ENCODE measurements around the gene RNF2.

Gene RNF2

DNA sequence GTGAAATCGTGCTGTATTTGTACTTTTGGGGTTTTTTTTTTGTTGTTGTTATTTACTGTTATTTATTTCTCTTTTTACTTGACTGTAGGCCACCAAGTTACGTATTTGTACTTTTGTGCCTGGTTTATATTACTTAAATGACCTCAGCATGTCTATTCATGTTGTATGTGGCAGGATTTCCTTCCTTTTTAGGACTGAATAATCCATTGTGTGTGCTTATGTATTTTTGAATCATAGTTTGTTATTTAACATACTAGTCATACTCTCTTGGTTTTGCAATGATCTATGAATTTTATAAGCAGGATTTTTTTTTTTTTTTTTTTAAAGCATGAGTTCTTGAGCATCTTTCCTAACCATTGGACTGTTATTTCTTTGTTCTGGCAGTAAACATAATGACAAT, 51.2 kb downstream of the RNF2 start:
- no peak for DNase-seq (ENCODE audit: low spot score)

DNA sequence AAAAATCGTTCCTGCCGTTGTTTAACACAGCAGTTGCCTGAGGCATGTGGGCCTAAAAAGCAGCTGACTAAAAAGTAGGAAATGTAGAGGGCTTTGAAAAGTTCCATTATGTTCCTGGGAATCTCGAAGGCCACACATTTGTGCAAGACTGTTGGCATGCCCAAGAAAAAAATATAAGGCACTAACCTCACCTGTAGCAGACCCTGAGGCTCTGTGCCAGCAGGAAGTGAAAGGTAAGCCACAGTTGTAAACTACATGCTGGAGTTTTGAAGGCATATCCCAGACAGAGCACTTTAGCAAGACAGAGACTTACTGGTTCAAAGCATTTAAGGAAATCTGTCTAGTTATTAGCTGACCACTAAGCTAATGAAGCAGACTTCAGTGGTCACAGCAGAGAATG, 58.7 kb downstream of the RNF2 start:
- DNase-seq (ENCODE audit: low spot score): no peak

DNA sequence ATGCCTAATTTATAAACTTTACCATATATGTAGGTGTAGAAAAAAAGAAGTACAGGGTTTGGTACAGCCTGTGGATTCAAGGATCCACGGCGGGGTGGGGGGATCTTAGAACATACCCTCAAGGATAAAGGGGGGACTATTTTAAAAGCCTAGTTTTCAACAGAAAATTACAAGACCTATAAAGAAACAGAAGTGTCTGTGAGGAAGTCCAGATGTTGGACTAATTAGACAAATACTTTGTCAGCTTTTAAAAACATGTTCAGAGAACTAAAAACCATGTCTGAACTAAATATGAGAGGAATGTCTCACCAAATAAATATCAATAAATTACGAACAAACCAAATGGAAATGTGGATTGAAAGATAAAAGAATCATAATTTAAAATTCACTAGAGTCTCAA, 59.8 kb downstream of the RNF2 start:
- no peak for DNase-seq (ENCODE audit: low spot score)

DNA sequence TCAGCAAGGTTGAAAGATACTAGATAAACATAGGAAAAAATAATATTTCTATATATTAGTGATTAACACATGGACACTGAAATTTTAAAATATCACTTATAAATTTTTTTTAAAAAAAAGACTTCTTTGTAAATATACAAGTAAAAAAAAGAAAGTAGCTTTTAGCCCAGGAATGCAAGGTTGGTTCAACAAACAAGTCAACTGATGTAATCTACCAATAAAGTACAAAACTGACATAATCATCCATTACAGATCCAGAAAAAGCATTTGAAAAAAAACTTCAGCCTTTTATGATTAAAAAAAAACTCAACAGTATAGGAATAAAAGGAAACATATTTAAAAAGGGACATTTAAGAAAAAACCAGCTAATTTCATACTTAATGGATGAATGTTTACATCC, 63.0 kb downstream of the RNF2 start:
- DNase-seq (ENCODE audit: low spot score): no peak

DNA sequence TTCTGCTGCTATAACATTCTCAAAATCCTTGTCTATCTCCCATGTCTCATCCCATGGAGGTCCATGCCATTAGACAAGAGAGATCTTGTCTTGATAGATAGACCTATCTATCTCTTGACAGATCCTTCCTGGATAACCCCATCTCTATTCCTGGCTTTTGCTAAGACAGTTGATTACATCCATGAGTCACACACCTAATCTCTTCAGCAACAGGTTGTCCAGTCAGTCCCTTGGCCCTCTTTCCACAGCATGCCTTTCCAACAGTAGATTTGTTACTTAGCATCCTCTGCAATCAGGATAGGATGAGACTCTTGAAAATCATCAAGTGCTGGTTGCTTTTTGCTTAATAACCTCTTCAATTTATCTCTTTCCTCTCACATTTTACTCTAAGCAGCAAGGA, 64.8 kb downstream of the RNF2 start:
- no peak for DNase-seq (ENCODE audit: low spot score)

DNA sequence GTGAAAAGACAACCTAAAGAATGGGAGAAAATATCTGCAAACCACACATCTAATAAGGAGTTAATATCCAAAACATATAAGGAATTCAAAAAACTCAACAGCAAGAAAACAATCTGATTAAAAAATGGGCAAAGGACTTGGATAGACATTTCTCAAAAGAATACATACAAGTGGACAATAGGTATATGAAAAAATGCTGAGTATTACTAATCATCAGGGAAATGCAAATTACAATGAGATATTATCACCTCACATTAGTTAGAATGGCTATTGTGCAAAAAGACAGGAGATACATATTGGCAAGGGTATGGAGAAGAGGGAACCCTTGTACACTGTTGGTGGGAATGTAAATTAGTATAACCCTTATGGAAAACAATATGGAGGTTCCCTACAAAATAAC, 66.5 kb downstream of the RNF2 start:
- no peak for DNase-seq (ENCODE audit: low spot score)

DNA sequence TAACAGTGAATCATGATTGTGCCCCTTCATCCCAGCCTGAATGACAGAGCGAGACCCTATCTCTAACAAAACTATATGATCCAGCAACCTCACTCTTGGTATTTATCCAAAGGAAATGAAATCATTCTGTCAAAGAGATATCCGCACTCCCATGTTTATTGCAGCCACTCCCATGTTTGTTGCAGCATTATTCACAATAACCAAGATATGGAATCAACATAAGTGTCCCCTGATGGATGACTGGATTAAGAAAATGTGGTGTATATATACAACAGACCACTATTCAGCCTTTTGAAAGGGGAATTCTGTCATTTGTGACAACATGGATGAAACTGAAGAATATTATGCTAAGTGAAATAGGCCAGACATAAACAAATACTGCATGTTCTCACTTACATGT, 67.0 kb downstream of the RNF2 start:
- no peak for DNase-seq (ENCODE audit: low spot score)

DNA sequence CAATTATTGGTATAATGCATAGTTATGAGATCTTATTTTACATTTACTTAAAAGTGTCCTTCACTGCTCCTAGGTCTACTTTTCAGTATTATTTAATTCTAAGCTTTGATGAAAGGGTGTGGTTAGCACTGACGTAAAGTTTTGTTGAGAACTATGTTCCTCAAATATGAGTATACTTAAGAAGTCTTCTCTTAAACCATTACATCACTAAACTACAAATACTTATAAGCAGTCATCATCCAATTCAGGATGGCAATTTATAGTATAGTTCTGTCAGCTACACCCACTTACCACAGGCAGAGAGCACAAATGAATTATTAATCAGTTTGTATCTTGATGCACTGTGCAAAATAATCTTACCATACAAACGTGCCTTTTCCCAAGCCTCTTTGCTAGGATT, 84.3 kb downstream of the RNF2 start:
- DNase-seq (ENCODE audit: low spot score): no peak

DNA sequence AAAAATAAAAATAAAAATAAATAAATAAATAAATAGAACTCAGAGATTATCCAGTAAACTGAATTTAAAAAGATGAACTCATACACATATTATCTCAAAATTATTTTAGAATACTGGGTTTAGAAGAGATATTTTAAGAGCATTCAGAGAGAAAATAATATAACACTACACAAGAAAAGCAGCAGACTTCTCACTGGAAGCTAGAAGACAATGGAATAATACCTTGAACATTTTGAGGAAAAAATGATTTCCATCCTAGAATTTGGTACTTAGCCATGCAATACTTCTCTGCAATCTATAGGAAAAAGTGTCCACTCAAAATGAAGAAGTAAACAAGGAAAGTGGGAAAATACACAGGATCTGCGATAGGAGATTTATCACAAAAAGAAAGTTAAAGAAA, 87.2 kb downstream of the RNF2 start:
- DNase-seq (ENCODE audit: low spot score): no peak

DNA sequence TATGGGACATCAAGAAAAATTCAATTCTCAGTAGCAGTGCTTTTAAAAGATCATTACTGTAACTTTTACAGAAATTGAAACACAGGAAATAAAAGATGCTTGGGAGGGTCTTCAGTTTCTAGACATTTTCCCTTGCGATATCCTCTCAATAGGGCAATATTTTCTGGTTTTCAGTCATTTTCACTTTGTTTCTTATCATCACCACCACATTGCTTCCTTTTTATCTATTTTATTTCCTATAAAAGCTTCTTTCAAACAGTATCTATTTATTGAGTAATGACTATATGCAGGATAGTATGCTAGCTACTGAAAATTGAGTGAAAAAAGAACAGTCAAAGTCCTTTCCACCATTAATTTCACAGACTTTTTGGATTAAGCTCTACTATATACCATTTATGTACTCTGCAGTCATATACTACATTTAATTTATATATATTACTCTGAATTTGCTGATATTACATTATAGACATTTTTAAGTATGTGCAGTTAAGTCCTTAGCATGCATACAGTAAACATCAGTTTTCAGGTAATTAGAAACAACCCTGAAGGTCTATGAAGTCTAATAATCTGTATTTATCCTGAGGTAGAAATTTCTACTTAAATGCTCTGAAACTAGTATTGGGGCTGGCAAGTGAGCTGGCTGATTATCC, 92.7 kb downstream of the RNF2 start:
- DNase-seq (ENCODE audit: low spot score): peak; percentile 48

DNA sequence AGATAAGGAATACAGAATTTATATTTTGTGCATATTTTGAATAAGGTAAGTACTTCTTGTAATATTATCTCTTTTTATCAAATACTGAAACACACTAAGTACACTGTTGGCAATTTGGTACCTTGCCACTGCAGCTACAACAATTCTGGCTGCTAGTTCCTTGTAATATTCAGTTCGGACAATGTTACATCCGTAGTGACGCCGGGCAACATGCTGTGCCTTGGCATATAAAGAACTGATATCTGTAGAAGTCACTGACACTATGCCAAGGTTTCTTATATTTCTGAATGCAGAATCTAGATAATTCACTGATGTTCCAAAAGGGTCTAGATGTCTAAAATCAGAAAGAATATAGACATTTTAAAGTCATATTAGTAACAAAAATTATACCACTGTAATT, 93.9 kb downstream of the RNF2 start:
- DNase-seq (ENCODE audit: low spot score): no peak

DNA sequence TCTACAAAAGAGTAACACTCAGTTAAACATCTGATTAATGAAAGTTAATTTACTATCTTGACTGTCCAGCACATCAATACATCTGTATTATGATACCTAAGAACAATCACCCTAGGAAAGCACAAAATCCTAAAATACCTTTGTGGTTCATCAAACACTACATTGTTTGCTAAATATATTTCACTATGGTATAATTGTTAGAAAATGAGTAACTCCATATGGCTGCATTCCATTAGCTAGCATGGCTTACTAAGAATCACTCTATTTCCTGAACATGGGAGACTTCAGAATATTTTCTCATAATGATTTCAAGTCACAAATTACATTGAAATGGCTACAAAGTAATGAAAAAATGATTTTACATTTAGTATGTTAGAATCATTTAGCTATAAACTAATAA, 98.9 kb downstream of the RNF2 start:
- DNase-seq (ENCODE audit: low spot score): no peak

DNA sequence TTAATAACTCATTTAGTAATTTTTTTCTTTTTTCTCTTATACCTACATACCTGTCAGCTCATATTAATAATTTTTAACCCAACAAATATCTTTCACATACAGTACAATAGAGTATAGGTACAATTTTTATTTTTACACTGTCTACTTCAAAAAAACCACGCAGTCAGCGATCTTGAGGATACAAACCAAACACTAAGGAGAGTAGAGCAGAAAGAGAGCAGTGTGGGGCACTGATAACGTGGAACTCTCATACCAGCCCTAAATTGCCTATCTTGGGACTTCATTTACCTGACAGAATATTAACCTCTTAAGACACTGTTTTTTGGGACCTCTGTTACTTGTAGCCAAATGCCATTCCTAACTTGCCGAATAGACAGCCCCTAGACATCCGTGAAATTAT, 105.9 kb downstream of the RNF2 start:
- DNase-seq (ENCODE audit: low spot score): peak; percentile 72

Data from hematopoietic multipotent progenitor cell treated with erythropoietin and hydrocortisone succinate and interleukin-3 and kit ligand, for 15 days (in vitro differentiated cells).